GM18502 (cell line): Measurements from ENCODE around the gene CPED1.

Source experiments
- ATAC-seq: cut with Tn5 transposase; IDR thresholded peaks from one replicate; pipeline ENCODE4 v1.9.1; 2021; ENCODE audit warnings: mild to moderate bottlenecking; ENCODE audit not compliant: unreplicated experiment, poor library complexity

The CPED1 gene

GRCh38 chr7:121081327-121081936 is 92.9 kb downstream of the CPED1 start:
- ATAC-seq: peak; percentile 91

GRCh38 chr7:121082400-121083101 is 94.0 kb downstream of the CPED1 start:
- no peak for ATAC-seq

GRCh38 chr7:121083138-121083789 is 94.8 kb downstream of the CPED1 start:
- no peak for ATAC-seq

GRCh38 chr7:121083790-121084251 is 95.3 kb downstream of the CPED1 start:
- ATAC-seq: no peak

GRCh38 chr7:121084256-121084655 is 95.7 kb downstream of the CPED1 start:
- ATAC-seq: no peak

- no peak for ATAC-seq
These were observed 96.3 kb downstream of the CPED1 start for GRCh38 chr7:121084748-121085336.

- ATAC-seq: no peak
These were observed 97.4 kb downstream of the CPED1 start for GRCh38 chr7:121085922-121086321.

GRCh38 chr7:121088870-121089269 is 100.4 kb downstream of the CPED1 start:
- ATAC-seq: no peak

- ATAC-seq: no peak
These were observed 106.3 kb downstream of the CPED1 start for GRCh38 chr7:121094829-121095228.

GRCh38 chr7:121097577-121097976 is 109.1 kb downstream of the CPED1 start:
- no peak for ATAC-seq

- ATAC-seq: no peak
These were observed 111.1 kb downstream of the CPED1 start for GRCh38 chr7:121099572-121099971.

GRCh38 chr7:121101083-121101482 is 112.6 kb downstream of the CPED1 start:
- ATAC-seq: no peak

GRCh38 chr7:121101621-121102020 is 113.1 kb downstream of the CPED1 start:
- no peak for ATAC-seq

- ATAC-seq: no peak
These were observed 114.1 kb downstream of the CPED1 start for GRCh38 chr7:121102619-121103018.

GRCh38 chr7:121103086-121103485 is 114.6 kb downstream of the CPED1 start:
- ATAC-seq: no peak

GRCh38 chr7:121103579-121103978 is 115.1 kb downstream of the CPED1 start:
- ATAC-seq: no peak

GRCh38 chr7:121105262-121105661 is 116.8 kb downstream of the CPED1 start:
- no peak for ATAC-seq

- peak; percentile 92 for ATAC-seq
These were observed 119.5 kb downstream of the CPED1 start for GRCh38 chr7:121107923-121108498.

- ATAC-seq: no peak
These were observed 120.6 kb downstream of the CPED1 start for GRCh38 chr7:121109145-121109544.

- ATAC-seq: no peak
These were observed 124.8 kb downstream of the CPED1 start for GRCh38 chr7:121113288-121113687.

- ATAC-seq: no peak
These were observed 127.9 kb downstream of the CPED1 start for GRCh38 chr7:121116396-121116795.
